ENCODE results near the gene TBC1D9.

Gene TBC1D9

GRCh38 chr4:140612357-140612756 is 143.8 kb downstream of the TBC1D9 start:
- peak in 2 of 4 experiments; percentile 43 to 60 for DNase-seq

GRCh38 chr4:140611854-140612253 is 144.3 kb downstream of the TBC1D9 start:
- no peak for DNase-seq

- DNase-seq = peak; percentile 5 to 68 (median 36)
Measured at GRCh38 chr4:140609548-140610425, 146.4 kb downstream of the TBC1D9 start.

- DNase-seq = no peak
Measured at GRCh38 chr4:140607852-140608251, 148.3 kb downstream of the TBC1D9 start.

- no peak for DNase-seq
Measured at GRCh38 chr4:140604544-140604943, 151.6 kb downstream of the TBC1D9 start.

GRCh38 chr4:140603286-140603685 is 152.9 kb downstream of the TBC1D9 start:
- no peak for DNase-seq

GRCh38 chr4:140602714-140603113 is 153.5 kb downstream of the TBC1D9 start:
- DNase-seq = no peak

GRCh38 chr4:140600408-140600807 is 155.8 kb downstream of the TBC1D9 start:
- DNase-seq = no peak

GRCh38 chr4:140595065-140595464 is 161.1 kb downstream of the TBC1D9 start:
- DNase-seq = peak in 1 of 4 experiments; percentile 11

- no peak for DNase-seq
Measured at GRCh38 chr4:140584439-140584838, 171.7 kb downstream of the TBC1D9 start.

GRCh38 chr4:140581078-140581477 is 175.1 kb downstream of the TBC1D9 start:
- no peak for DNase-seq

- no peak for DNase-seq
Measured at GRCh38 chr4:140579278-140579677, 176.9 kb downstream of the TBC1D9 start.

GRCh38 chr4:140575489-140575888 is 180.7 kb downstream of the TBC1D9 start:
- DNase-seq = no peak

GRCh38 chr4:140571620-140572019 is 184.6 kb downstream of the TBC1D9 start:
- DNase-seq = no peak

All from suppressor macrophage (primary cell).